HEK293 (cell line): Measurements from ENCODE around the gene TNS3.
A peak's percentile ranks its signal among the peaks of the same experiment; 100 is the strongest.
"Not testable (repeated sequence)": the region's sequence is repeated elsewhere in the genome, so short reads cannot be mapped to it uniquely, and the experiment has no call there.

Experiments
- CTCF ChIA-PET: fragments of 350-600 bp; formaldehyde crosslinking; extraction: SDS; loops from one replicate; lab custom pipeline; 2021; ENCODE audit warnings: antibody characterized with exemption; lab: Yijun Ruan, JAX
- POLR2A ChIA-PET: fragments of 300-600 bp; formaldehyde crosslinking; extraction: SDS; loops from one replicate; lab custom pipeline; 2020; ENCODE audit warnings: antibody characterized with exemption, inconsistent platforms; lab: Yijun Ruan, JAX
- H3K27ac ChIP-seq: fragments of 200-500 bp; sonication (Bioruptor generic); 2 replicates; pipeline ENCODE4 v1.5.1; 2014; ENCODE audit warnings: low read depth, low read length, control low read depth, inconsistent platforms; ENCODE audit errors: extremely low read depth
- H3K36me3 ChIP-seq, 2 experiments: fragments of 200-500 bp in 1 of 2; sonication (Bioruptor generic) in 1 of 2; 1 replicate in 1 of 2; 2 replicates in 1 of 2; pipeline ENCODE4 v1.5.1; 2014 to 2017; ENCODE audit warnings: inconsistent platforms in 2 of 2, low read length in 2 of 2; ENCODE audit not compliant: control insufficient read depth in 2 of 2, insufficient read depth in 1 of 2
- H3K4me1 ChIP-seq: fragments of 200-500 bp; sonication (Bioruptor generic); 2 replicates; pipeline ENCODE4 v1.5.1; 2014; ENCODE audit warnings: mild to moderate bottlenecking, low read length, inconsistent platforms; ENCODE audit not compliant: control insufficient read depth, insufficient read depth
- H3K4me3 ChIP-seq: 2 replicates; pipeline ENCODE4 v1.5.1; 2011; ENCODE audit warnings: low read depth, mild to moderate bottlenecking, control low read depth, low read length, moderate library complexity
- H3K9me3 ChIP-seq: fragments of 200-500 bp; sonication (Bioruptor generic); 2 replicates; pipeline ENCODE4 v1.5.1; 2014; ENCODE audit warnings: low read depth, low read length, inconsistent platforms; ENCODE audit not compliant: control insufficient read depth, insufficient read depth
- BCL11B ChIP-seq: fragments of 450-650 bp; formaldehyde crosslinking; IDR thresholded peaks from 2 replicates; pipeline ENCODE4 v1.5.1; 2016; ENCODE audit warnings: low read depth, missing biosample characterization, missing genetic modification characterization
- EGR2 ChIP-seq: fragments of 450-650 bp; formaldehyde crosslinking; IDR thresholded peaks from 2 replicates; pipeline ENCODE4 v1.5.1; 2016; ENCODE audit warnings: low read depth, missing biosample characterization, missing genetic modification characterization
- IKZF3 ChIP-seq: fragments of 450-650 bp; IDR thresholded peaks from 2 replicates; pipeline ENCODE4 v1.5.0; 2018; ENCODE audit warnings: missing biosample characterization, mild to moderate bottlenecking, missing genetic modification characterization, moderate library complexity
- KLF1 ChIP-seq: fragments of 450-650 bp; formaldehyde crosslinking; IDR thresholded peaks from 2 replicates; pipeline ENCODE4 v1.5.1; 2016; ENCODE audit warnings: missing biosample characterization, missing genetic modification characterization
- MEIS1 ChIP-seq: sonication (generic); formaldehyde crosslinking; IDR thresholded peaks from 2 replicates; pipeline ENCODE4 v1.8.1; 2022; ENCODE audit warnings: missing genetic modification reagents, mild to moderate bottlenecking, borderline replicate concordance
- ZBTB48 ChIP-seq: fragments of 450-650 bp; formaldehyde crosslinking; IDR thresholded peaks from 2 replicates; pipeline ENCODE4 v1.5.1; 2016; ENCODE audit warnings: missing biosample characterization, missing genetic modification characterization
- ZFHX2 ChIP-seq: fragments of 450-650 bp; formaldehyde crosslinking; conservative IDR thresholded peaks from 2 replicates; pipeline ENCODE4 v1.5.1; 2016; ENCODE audit warnings: missing biosample characterization, missing genetic modification characterization
- ZNF121 ChIP-seq: fragments of 450-650 bp; formaldehyde crosslinking; IDR thresholded peaks from 2 replicates; pipeline ENCODE4 v1.5.1; 2016; ENCODE audit warnings: missing biosample characterization, missing genetic modification characterization
- ZNF366 ChIP-seq: fragments of 450-650 bp; formaldehyde crosslinking; conservative IDR thresholded peaks from 2 replicates; pipeline ENCODE4 v1.5.1; 2016; ENCODE audit warnings: missing biosample characterization, missing genetic modification characterization
- ZNF391 ChIP-seq: fragments of 450-650 bp; formaldehyde crosslinking; IDR thresholded peaks from 2 replicates; pipeline ENCODE4 v1.5.1; 2016; ENCODE audit warnings: low read depth, missing biosample characterization, missing genetic modification characterization, borderline replicate concordance
- ZNF423 ChIP-seq: fragments of 450-650 bp; formaldehyde crosslinking; IDR thresholded peaks from 2 replicates; pipeline ENCODE4 v1.5.1; 2016; ENCODE audit warnings: missing biosample characterization, missing genetic modification characterization
- ZNF48 ChIP-seq: fragments of 450-650 bp; formaldehyde crosslinking; IDR thresholded peaks from 2 replicates; pipeline ENCODE4 v1.5.1; 2016; ENCODE audit warnings: missing biosample characterization, missing genetic modification characterization
- ZNF501 ChIP-seq: fragments of 450-650 bp; formaldehyde crosslinking; IDR thresholded peaks from 2 replicates; pipeline ENCODE4 v1.5.1; 2016; ENCODE audit warnings: missing biosample characterization, missing genetic modification characterization
- ZNF530 ChIP-seq: fragments of 450-650 bp; formaldehyde crosslinking; IDR thresholded peaks from 2 replicates; pipeline ENCODE4 v1.5.1; 2016; ENCODE audit warnings: low read depth, missing biosample characterization, missing genetic modification characterization
- ZNF596 ChIP-seq: fragments of 450-650 bp; IDR thresholded peaks from 2 replicates; pipeline ENCODE4 v1.5.0; 2018; ENCODE audit warnings: missing biosample characterization, mild to moderate bottlenecking, missing genetic modification characterization, moderate library complexity
- ZNF600 ChIP-seq: fragments of 450-650 bp; formaldehyde crosslinking; IDR thresholded peaks from 2 replicates; pipeline ENCODE4 v1.5.1; 2016; ENCODE audit warnings: missing biosample characterization, missing genetic modification characterization
- TF ChIP-seq, protein P1 (sequence below): fragments of 450-650 bp; formaldehyde crosslinking; IDR thresholded peaks from 2 replicates; pipeline ENCODE4 v1.5.1; 2016; ENCODE audit warnings: missing biosample characterization, missing genetic modification characterization

TNS3 gene

DNA sequence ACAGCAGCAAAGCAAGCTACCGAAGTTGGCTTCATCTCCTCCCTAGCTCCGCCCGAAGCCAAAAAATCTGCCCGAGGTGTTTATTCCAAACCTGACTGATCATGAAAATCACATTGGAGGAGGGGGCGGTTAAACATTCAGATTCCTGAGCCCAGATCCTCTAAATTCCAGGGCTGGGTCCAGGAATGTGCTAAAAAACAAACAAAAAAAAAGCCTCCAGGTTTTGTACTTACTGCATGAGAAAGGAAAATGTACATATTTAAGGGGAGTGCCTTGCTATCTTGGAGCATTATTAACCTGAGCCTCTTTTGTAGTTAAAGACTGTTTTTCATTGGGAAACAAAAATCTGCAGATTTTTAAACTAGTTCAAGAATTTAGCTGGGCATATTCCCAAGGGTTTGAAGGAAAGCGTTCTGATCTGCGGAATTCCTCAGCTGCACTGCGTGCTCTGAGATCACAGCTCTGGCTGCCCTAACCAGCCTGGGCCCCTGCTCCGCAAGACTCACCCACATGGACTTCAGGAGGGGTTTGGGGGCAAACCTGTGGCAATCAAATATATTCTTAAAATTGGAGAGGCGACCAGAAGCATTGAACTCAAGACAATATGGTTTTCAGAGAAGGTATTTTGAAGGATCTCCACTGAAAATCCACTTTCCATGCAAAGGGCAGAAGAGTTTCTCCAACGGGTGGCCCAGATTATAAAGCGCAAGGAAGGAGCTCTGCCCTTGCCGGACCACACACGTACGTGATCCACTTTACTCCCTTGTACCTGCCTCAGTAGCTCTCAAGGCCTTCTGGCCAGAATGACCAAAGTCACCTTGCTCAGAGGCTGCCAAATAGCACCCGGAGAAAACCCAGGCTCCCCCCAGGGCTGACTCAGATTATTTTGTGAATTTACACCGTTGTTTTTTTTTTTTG, 10.0 kb upstream of the TNS3 start:
- ChIA-PET POLR2A (no interaction called here), CTCF (interaction anchor here (0.5 to 1.3 kb wide), 3 partner anchors 231 to 326 kb away, joined by 3 read pairs; no protein-coding TSS in a partner anchor)
- H3K27ac ChIP-seq: no peak overlapping the region

GRCh38 chr7:47591089-47591654, 9.3 kb upstream of the TNS3 start:
- Histone ChIP-seq H3K9me3 (no peaks in the 10 kb centered on the region), H3K4me1 (no peaks in the 10 kb centered on the region), H3K4me3 (no peak overlapping the region), H3K36me3 (no peaks in the 10 kb centered on the region), H3K27ac (no peak overlapping the region)
- POLR2A ChIA-PET: no interaction called here
- CTCF ChIA-PET: interaction anchor here (0.9 kb wide), 1 partner anchor 9 kb away, joined by 4 read pairs; the partner anchor contains the start of gene TNS3
- TF ChIP-seq ZNF121 (tag by site-specific recombination): 0 out of 2 replicates have a peak, but pooled peaks have one; percentile 23
- no peak for TF ChIP-seq KLF1 (tag by site-specific recombination)
- TF ChIP-seq, all 188 proteins: peak for 1

More for the DNA sequence above, 10.0 kb upstream of the TNS3 start:
- TF ChIP-seq ZBTB48 (tag by site-specific recombination) (no peak), ZNF501 (tag by site-specific recombination) (no peak), ZFHX2 (no peak), BCL11B (tag by site-specific recombination) (no peak), ZNF530 (no peak), ZNF596 (tag by site-specific recombination) (no peak), MEIS1 (CRISPR knock-in tag) (no peak), ZNF48 (no peak), ZNF391 (no peak), ZNF423 (tag by site-specific recombination) (no peak), IKZF3 (no peak), ZNF600 (tag by site-specific recombination) (no peak), EGR2 (tag by site-specific recombination) (no peak)
- TF ChIP-seq, protein P1, sequence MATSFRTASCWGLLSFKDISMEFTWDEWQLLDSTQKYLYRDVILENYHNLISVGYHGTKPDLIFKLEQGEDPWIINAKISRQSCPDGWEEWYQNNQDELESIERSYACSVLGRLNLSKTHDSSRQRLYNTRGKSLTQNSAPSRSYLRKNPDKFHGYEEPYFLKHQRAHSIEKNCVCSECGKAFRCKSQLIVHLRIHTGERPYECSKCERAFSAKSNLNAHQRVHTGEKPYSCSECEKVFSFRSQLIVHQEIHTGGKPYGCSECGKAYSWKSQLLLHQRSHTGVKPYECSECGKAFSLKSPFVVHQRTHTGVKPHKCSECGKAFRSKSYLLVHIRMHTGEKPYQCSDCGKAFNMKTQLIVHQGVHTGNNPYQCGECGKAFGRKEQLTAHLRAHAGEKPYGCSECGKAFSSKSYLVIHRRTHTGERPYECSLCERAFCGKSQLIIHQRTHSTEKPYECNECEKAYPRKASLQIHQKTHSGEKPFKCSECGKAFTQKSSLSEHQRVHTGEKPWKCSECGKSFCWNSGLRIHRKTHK (tag by site-specific recombination): no peak
- Histone ChIP-seq H3K4me1 (no peaks in the 10 kb centered on the region), H3K9me3 (no peaks in the 10 kb centered on the region), H3K36me3 (no peaks in the 10 kb centered on the region), H3K4me3 (no peak overlapping the region)

DNA sequence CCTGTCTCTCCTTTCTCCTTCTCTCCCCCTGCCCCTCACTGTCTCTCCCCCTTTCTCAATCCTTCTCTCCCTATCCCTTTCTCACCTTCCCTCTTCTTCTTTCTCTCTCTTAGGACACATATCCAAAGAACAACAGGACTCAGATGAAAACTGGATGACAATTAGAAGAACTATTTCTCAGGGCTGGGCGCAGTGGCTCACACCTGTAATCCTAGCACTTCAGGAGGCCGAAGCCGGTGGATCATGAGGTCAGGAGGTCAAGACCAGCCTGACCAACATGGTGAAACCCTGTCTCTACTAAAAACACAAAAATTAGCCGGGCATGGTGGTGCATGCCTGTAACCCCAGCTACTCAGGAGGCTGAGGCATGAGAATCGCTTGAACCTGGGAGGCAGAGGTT, 8.3 kb upstream of the TNS3 start:
- H3K4me1 ChIP-seq, H3K9me3 ChIP-seq, POLR2A ChIA-PET, H3K27ac ChIP-seq, H3K36me3 ChIP-seq, H3K4me3 ChIP-seq: not testable (repeated sequence)
- CTCF ChIA-PET: interaction anchor here (0.6 kb wide), 1 partner anchor 12 kb away, joined by 4 read pairs; no protein-coding TSS in a partner anchor
- TF ChIP-seq ZNF366 (tag by site-specific recombination): 0 out of 2 replicates have a peak, but pooled peaks have one; percentile 11
